Right ventricle myocardium superior (tissue), 1 donor: ENCODE measurements around the gene ADCY10. TPM values are rescaled to one million over a fixed set of nuclear protein-coding genes. Genes with fewer than 3 reads are reported as not detected.
"Not testable (repeated sequence)": the region's sequence is repeated elsewhere in the genome, so short reads cannot be mapped to it uniquely, and the experiment has no call there.

Source experiments
- ATAC-seq: fragments of 200-7000 bp; cut with Tn5 transposase; one replicate; pipeline ENCODE4 v1.9.1; 2020; ENCODE audit warnings: mild to moderate bottlenecking; ENCODE audit not compliant: poor library complexity
- DNase-seq: peaks from one replicate; pipeline ENCODE4 v3.0.0-alpha.2; 2020
- intact Hi-C: fragments of 100-400 bp; cut with DNase I; formaldehyde crosslinking; loops from one replicate; pipeline ENCODE4 v1.11.2; 2022
- total RNA-seq: library from RNA; stranded (reverse); fragmentation: NEBNext Ultra II Directional; extraction: Animal tissue kit (Norgen Biotek cat#: 25700); gene quantifications from one replicate; pipeline ENCODE4 v1.2.1, GENCODE V29; 2021
- donor health status: DM: no; HTN: yes; CAD: no; lungs with severe emphysema.

ADCY10 gene
- total RNA-seq, 1 donor from 2014 or later = 0.05 TPM

DNA sequence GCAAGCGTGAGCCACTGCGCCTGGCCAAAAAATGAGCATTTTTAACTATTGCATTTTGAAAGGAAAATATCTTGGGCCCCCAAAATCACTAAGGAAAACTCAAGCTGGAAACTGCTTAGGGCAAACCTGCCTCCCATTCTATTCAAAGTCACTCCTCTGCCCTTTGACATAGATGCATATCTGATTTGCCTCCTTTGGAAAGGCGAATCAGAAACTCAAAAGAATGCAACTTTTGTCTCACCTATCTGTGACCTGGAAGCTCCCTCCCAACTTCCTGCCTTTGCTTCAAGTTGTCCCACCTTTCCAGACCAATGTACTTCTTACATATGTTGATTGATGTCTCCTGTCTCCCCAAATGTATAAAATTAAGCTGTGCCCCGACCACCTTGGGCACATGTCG lies 83.3 kb downstream of the ADCY10 start:
- DNase-seq, intact Hi-C loops, ATAC-seq: not testable (repeated sequence)

GRCh38 chr1:167829868-167830267 lies 84.1 kb downstream of the ADCY10 start:
- ATAC-seq (no peak), DNase-seq (no peak)
- intact Hi-C loops = no loop called here

- DNase-seq = no peak
- intact Hi-C loops = no loop called here
These were observed 87.8 kb downstream of the ADCY10 start for GRCh38 chr1:167826127-167826526.

DNA sequence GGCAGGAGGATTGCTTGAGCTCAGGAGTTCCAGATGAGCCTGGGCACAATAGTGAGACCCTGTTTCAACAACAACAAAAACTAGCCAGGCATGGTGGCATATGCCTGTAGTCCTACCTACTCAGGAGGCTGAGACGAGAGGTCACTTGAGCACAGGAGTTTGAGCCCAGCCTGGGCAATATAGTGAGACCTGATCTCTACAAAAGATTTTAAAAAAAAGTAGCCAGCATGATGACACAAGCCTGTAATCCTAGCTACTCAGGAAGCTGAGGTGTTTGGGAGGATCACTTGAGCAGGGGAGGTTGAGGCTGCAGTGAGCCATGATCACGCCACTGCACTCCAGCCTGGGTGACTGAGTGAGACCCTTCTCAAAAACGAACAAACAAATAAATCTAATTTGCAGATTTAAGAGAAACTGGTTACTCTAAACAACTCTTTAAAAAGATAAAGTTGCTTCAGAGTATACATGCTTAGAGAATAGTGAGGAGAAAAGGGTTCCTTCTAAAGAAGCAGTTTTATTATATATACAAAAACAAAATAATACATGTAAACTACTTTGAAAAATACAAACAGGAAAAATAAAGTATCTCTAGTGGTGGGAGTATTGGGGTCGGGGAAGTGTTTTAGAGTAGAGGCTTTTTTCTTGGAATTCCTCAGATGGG lies 88.4 kb downstream of the ADCY10 start:
- DNase-seq (no peak), ATAC-seq (no peak)
- intact Hi-C loops = no loop called here

More at GRCh38 chr1:167826127-167826526, 87.8 kb downstream of the ADCY10 start:
- ATAC-seq = no peak

DNA sequence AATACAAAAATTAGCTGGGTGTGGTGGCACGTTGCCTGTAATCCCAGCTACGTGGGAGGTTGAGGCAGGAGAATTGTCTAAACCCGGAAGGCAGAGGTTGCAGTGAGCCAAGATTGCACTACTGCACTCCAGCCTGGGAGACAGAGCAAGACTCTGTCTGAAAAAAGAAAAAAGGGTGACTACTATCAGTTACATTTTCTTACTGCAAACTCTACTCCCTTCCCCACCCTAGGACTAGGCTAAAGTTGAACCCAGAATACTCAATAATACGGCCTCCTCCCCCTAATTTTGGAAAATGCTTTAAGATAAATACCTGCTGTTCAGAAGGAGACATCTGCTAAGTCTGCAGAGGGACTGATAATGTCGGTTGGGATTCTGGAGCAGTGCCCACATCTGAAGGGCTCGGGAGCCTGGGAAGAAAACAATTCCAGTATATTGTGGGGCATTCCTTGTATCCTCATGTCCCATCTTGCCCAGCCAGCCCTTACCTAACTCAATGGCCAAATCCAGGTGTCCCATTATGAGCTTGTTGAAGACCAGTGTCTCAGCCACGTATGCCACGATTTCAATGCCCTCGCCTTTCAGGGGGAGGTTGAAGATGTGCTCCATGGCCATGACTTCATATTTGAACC lies 89.7 kb downstream of the ADCY10 start:
- no peak for DNase-seq
- ATAC-seq = no peak
- intact Hi-C loops = no loop called here

DNA sequence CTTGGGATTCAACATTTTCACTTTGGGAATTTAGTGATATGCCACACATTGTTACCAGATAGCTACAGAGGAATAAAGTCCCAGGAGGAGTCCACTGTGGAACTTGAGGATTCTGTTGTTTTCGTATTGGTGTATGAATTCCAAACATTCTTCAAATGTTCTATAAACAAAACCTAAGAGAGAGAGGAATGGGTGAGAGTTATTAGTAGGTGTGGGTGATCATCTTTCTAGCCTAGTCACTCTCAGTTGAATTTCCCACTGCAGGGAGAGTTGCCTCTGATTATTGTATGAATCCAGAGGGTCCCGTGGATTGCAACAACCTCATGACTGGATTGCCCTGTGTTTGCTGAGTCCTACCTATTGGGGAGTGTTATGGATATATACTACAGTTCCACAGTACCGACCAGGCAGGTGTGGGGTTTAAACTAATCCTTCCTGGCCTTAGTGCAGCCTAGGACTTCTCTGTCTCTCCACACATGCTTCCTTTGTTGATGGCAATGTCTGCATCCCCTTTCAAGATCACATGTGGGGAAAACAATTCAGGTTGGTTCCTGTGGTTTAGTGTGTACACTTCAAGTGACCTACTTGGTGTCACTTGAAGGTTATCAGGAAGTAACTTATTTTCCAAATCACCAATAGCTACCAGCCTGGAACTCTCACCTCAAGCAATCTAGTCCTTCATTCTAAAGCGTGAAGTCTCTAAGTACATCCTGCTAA lies 91.8 kb downstream of the ADCY10 start:
- intact Hi-C loops = no loop called here
- ATAC-seq (no peak), DNase-seq (no peak)

- no peak for ATAC-seq
- DNase-seq = no peak
- intact Hi-C loops = no loop called here
These were observed 92.6 kb downstream of the ADCY10 start for GRCh38 chr1:167821356-167821685.

DNA sequence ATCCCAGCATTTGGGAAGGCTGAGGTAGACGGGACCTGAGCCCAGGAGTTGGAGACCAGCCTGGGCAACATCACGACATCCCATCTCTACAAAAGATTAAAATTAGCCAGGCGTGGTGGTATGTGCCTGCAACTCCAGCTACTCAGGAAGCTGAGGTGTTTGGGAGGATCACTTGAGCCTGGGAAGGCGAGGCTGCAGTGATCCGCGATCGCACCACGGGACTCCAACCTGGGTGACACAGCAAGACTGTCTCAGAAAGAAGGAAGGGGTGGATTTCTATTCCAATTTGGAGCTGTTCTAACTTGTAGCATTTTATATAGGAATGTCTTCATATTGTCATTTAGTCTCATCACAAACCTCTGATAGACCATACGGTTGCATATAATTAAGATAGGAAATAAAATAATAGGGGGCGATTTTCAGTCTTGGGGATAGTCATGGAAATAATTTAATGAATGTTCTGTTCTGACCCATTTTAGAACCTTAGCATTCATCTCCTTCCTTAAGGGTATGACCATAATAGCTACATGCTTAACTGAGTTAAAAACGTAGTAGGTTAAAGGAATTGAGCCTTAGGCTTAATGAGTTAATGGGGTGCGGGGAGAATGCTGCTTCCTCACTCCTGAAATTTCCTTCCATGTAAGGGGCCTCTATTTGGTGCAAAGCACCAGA lies 93.1 kb downstream of the ADCY10 start:
- DNase-seq (no peak), ATAC-seq (no peak)
- intact Hi-C loops = no loop called here

GRCh38 chr1:167819849-167820683 lies 93.9 kb downstream of the ADCY10 start:
- intact Hi-C loops = no loop called here
- ATAC-seq = peak; percentile 98

DNA sequence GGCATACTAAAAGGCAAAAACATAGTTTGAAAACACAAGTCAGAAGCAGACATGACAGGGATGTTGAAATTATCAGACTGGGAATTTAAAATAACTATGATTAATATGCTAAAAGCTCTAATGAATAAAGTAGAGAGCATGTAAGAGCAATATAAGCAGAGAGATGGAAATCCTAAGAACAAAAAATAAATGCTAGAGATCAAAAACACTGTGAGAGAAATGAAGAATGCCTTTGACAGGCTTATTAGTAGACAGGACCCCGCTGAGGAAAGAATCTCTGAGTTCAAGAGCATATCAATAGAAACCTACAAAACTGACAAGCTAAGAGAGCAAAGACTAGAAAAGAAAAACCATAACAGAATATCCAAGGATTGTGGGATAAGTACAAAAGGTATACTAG lies 98.3 kb downstream of the ADCY10 start:
- DNase-seq (no peak), ATAC-seq (no peak)
- intact Hi-C loops = no loop called here

More at GRCh38 chr1:167819849-167820683, 93.9 kb downstream of the ADCY10 start:
- peak; percentile 88 for DNase-seq

DNA sequence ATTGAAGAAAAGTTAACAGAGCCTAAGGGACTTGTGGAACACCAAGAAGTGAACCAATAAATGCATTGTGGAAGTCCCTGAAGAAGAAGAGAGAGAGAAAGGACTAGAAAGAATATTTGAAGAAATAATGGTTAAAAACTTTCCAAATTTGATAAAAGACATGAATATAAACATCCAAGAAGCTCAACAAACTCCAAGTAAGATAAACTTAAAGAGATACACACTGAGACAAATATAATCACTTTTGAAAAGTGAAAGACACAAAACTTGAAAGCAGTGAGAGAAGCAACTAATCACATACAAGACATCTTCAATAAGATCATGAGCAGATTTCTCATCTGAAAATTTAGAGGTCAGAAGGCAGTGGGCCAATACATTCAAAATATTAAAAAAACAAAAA lies 101.0 kb downstream of the ADCY10 start:
- ATAC-seq (no peak), DNase-seq (no peak)
- intact Hi-C loops = no loop called here

DNA sequence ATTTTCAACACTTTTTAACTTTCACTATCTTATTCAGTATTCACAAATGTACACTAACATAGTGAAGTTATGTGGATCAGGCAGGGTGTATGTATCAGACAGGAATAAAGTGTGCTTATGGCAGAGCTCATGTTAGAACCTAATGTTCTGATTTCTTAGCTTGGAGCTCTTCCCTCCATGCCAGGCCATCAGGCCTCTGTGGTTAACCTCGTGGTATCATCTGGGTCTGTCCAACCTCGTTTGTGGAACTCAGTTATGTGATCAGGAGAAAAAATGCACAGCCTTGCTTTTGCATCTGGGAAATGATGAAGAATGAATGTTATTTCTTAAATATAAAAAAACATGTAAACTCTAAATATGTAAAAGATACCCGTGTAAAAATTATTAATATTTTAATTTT lies 105.2 kb downstream of the ADCY10 start:
- no peak for ATAC-seq
- no peak for DNase-seq
- intact Hi-C loops = no loop called here

GRCh38 chr1:167808104-167808503 lies 105.8 kb downstream of the ADCY10 start:
- intact Hi-C loops = no loop called here
- DNase-seq (no peak), ATAC-seq (no peak)

GRCh38 chr1:167806676-167807075 lies 107.3 kb downstream of the ADCY10 start:
- ATAC-seq, DNase-seq, intact Hi-C loops: not testable (repeated sequence)

DNA sequence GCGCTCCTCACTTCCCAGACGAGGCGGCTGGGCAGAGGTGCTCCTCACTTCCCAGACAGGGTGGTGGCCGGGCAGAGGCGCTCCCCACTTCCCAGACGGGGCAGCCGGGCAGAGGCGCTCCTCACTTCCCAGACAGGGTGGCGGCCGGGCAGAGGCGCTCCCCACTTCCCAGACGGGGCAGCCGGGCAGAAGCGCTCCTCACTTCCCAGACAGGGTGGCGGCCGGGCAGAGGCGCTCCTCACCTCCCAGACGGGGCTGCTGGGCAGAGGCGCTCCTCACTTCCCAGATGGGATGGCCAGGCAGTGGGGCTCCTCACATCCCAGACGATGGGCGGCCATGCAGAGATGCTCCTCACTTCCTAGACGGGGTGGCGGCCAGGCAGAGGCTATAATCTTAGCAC lies 107.7 kb downstream of the ADCY10 start:
- ATAC-seq, DNase-seq, intact Hi-C loops: not testable (repeated sequence)

DNA sequence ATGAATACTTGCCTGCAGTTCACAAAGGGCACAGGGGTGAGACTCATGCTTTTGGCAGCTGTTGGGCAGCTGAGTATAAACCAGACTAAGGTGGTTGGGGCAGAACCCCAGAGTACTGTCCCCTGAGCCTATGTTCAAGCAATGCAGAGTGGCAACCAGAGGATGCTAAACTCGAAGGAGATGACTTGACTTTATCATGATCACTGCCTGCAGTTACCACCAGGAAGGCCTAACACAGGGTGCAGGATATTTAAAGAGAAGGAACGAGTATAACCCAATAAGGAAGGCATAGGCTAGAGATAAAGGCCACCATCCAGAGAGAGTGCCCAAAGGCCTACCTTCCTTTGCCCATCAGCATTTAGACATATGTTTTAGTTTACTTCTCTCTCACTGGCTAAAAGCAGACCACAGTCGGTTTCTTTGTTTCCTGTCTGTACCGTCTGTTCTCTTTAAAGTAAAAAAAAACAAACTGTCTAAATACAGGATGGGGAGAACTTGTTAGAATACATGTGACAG lies 108.8 kb downstream of the ADCY10 start:
- ATAC-seq (no peak), DNase-seq (no peak)
- intact Hi-C loops = no loop called here

- ATAC-seq = peak; percentile 97
- intact Hi-C loops = loop anchor here (5.0 kb wide), 1 partner anchor 81 kb away; the partner anchor contains the start of gene MPZL1
These were observed 110.4 kb downstream of the ADCY10 start for GRCh38 chr1:167803358-167804207.

More at GRCh38 chr1:167803358-167804207, 110.4 kb downstream of the ADCY10 start:
- DNase-seq = peak; percentile 94
